T-helper 2 cell treated with Interferon-gamma antibody and Interleukin-4, amounts not matched to agents 5 μg/mL and 100 μg/mL, for 36 hours (primary cell): ENCODE measurements around the gene RGS6.
"Not testable (repeated sequence)": the region's sequence is repeated elsewhere in the genome, so short reads cannot be mapped to it uniquely, and the experiment has no call there.

ENCODE experiments used
- DNase-seq: peaks from one replicate; pipeline ENCODE4 v3.0.0; 2021; ENCODE audit warnings: low spot score
- H3K27ac Mint-ChIP-seq: one replicate; pipeline ENCODE4 v1.8.0; 2021; ENCODE audit warnings: mild to moderate bottlenecking, mixed read lengths
- H3K27me3 Mint-ChIP-seq: one replicate; pipeline ENCODE4 v1.8.0; 2021; ENCODE audit warnings: low read depth, mixed read lengths
- H3K36me3 Mint-ChIP-seq: one replicate; pipeline ENCODE4 v1.8.0; 2021; ENCODE audit warnings: low read depth, mixed read lengths
- H3K4me1 Mint-ChIP-seq: one replicate; pipeline ENCODE4 v1.8.0; 2021; ENCODE audit warnings: low read depth, mixed read lengths
- H3K4me3 Mint-ChIP-seq: one replicate; pipeline ENCODE4 v1.8.0; 2022; ENCODE audit warnings: mild to moderate bottlenecking, moderate library complexity, mixed read lengths
- H3K9me3 Mint-ChIP-seq: one replicate; pipeline ENCODE4 v1.8.0; 2021; ENCODE audit warnings: mixed read lengths

The RGS6 gene

GRCh38 chr14:71932229-71932981, at the start of gene RGS6:
Gene RGS6, plus strand, starts transcription at chr14:71932429.
- H3K9me3 Mint-ChIP-seq = no peaks in the 10 kb centered on the region
- H3K27me3 Mint-ChIP-seq = peaks cover 51% of the 10 kb centered on the region
- no peak within 1 kb of the TSS for H3K27ac Mint-ChIP-seq
- H3K4me3 Mint-ChIP-seq = peak within 1 kb of the TSS; percentile 57
- peaks cover 3% of the 10 kb centered on the region for H3K4me1 Mint-ChIP-seq
- DNase-seq = peak; percentile 33
- no peaks in the 10 kb centered on the region for H3K36me3 Mint-ChIP-seq

GRCh38 chr14:71883094-71883493, 49.1 kb upstream of the RGS6 start:
- no peak overlapping the region for H3K27ac Mint-ChIP-seq
- no peaks in the 10 kb centered on the region for H3K4me1 Mint-ChIP-seq
- no peaks in the 10 kb centered on the region for H3K27me3 Mint-ChIP-seq
- DNase-seq = no peak
- H3K9me3 Mint-ChIP-seq = peaks cover 5% of the 10 kb centered on the region
- H3K36me3 Mint-ChIP-seq = no peaks in the 10 kb centered on the region
- H3K4me3 Mint-ChIP-seq = no peak overlapping the region

GRCh38 chr14:71885301-71885700, 46.9 kb upstream of the RGS6 start:
- Mint-ChIP-seq H3K4me3 (no peak overlapping the region), H3K27me3 (no peaks in the 10 kb centered on the region), H3K27ac (no peak overlapping the region), H3K9me3 (peaks cover 5% of the 10 kb centered on the region), H3K36me3 (no peaks in the 10 kb centered on the region), H3K4me1 (no peaks in the 10 kb centered on the region)
- no peak for DNase-seq

GRCh38 chr14:71887802-71888201, 44.4 kb upstream of the RGS6 start:
- H3K27me3 Mint-ChIP-seq, H3K4me1 Mint-ChIP-seq, H3K27ac Mint-ChIP-seq, H3K9me3 Mint-ChIP-seq, H3K36me3 Mint-ChIP-seq, DNase-seq, H3K4me3 Mint-ChIP-seq: not testable (repeated sequence)

- Mint-ChIP-seq H3K27ac (no peak overlapping the region), H3K9me3 (peaks cover 5% of the 10 kb centered on the region), H3K4me3 (no peak overlapping the region), H3K27me3 (peaks cover 2% of the 10 kb centered on the region), H3K36me3 (no peaks in the 10 kb centered on the region), H3K4me1 (no peaks in the 10 kb centered on the region)
- DNase-seq = no peak
Measured at GRCh38 chr14:71890541-71890940, 41.7 kb upstream of the RGS6 start.

GRCh38 chr14:71891185-71891584, 41.0 kb upstream of the RGS6 start:
- H3K4me1 Mint-ChIP-seq = no peaks in the 10 kb centered on the region
- H3K36me3 Mint-ChIP-seq = no peaks in the 10 kb centered on the region
- H3K4me3 Mint-ChIP-seq = no peak overlapping the region
- peaks cover 2% of the 10 kb centered on the region for H3K27me3 Mint-ChIP-seq
- H3K9me3 Mint-ChIP-seq = peaks cover 5% of the 10 kb centered on the region
- DNase-seq = no peak
- H3K27ac Mint-ChIP-seq = no peak overlapping the region

GRCh38 chr14:71891970-71892369, 40.3 kb upstream of the RGS6 start:
- no peak for DNase-seq
- Mint-ChIP-seq H3K4me1 (no peaks in the 10 kb centered on the region), H3K9me3 (peaks cover 5% of the 10 kb centered on the region), H3K27me3 (peaks cover 2% of the 10 kb centered on the region), H3K27ac (no peak overlapping the region), H3K36me3 (no peaks in the 10 kb centered on the region), H3K4me3 (no peak overlapping the region)

- Mint-ChIP-seq H3K27me3 (peaks cover 27% of the 10 kb centered on the region), H3K9me3 (peaks cover 6% of the 10 kb centered on the region), H3K36me3 (no peaks in the 10 kb centered on the region), H3K4me1 (no peaks in the 10 kb centered on the region), H3K4me3 (no peak overlapping the region), H3K27ac (no peak overlapping the region)
- DNase-seq = no peak
Measured at GRCh38 chr14:71905031-71905430, 27.2 kb upstream of the RGS6 start.

- Mint-ChIP-seq H3K36me3 (no peaks in the 10 kb centered on the region), H3K9me3 (no peaks in the 10 kb centered on the region), H3K4me3 (no peak overlapping the region), H3K27me3 (peaks cover 30% of the 10 kb centered on the region), H3K4me1 (no peaks in the 10 kb centered on the region), H3K27ac (no peak overlapping the region)
- DNase-seq = no peak
Measured at GRCh38 chr14:71905860-71906259, 26.4 kb upstream of the RGS6 start.

- no peak overlapping the region for H3K27ac Mint-ChIP-seq
- H3K27me3 Mint-ChIP-seq = peaks cover 26% of the 10 kb centered on the region
- no peaks in the 10 kb centered on the region for H3K36me3 Mint-ChIP-seq
- H3K4me3 Mint-ChIP-seq = no peak overlapping the region
- DNase-seq = no peak
- H3K9me3 Mint-ChIP-seq = no peaks in the 10 kb centered on the region
- H3K4me1 Mint-ChIP-seq = no peaks in the 10 kb centered on the region
Measured at GRCh38 chr14:71907793-71908515, 24.3 kb upstream of the RGS6 start.

- Mint-ChIP-seq H3K27me3 (peaks cover 15% of the 10 kb centered on the region), H3K4me3 (no peak overlapping the region), H3K36me3 (no peaks in the 10 kb centered on the region), H3K4me1 (no peaks in the 10 kb centered on the region), H3K27ac (no peak overlapping the region), H3K9me3 (no peaks in the 10 kb centered on the region)
- DNase-seq = no peak
Measured at GRCh38 chr14:71911669-71912068, 20.6 kb upstream of the RGS6 start.

GRCh38 chr14:71913342-71913741, 18.9 kb upstream of the RGS6 start:
- DNase-seq = no peak
- no peaks in the 10 kb centered on the region for H3K9me3 Mint-ChIP-seq
- H3K4me3 Mint-ChIP-seq = no peak overlapping the region
- H3K4me1 Mint-ChIP-seq = no peaks in the 10 kb centered on the region
- H3K36me3 Mint-ChIP-seq = no peaks in the 10 kb centered on the region
- H3K27ac Mint-ChIP-seq = no peak overlapping the region
- peaks cover 9% of the 10 kb centered on the region for H3K27me3 Mint-ChIP-seq

- Mint-ChIP-seq H3K9me3 (no peaks in the 10 kb centered on the region), H3K27me3 (peaks cover 11% of the 10 kb centered on the region), H3K4me3 (no peak overlapping the region), H3K36me3 (no peaks in the 10 kb centered on the region), H3K27ac (no peak overlapping the region), H3K4me1 (no peaks in the 10 kb centered on the region)
- DNase-seq = no peak
Measured at GRCh38 chr14:71918955-71919354, 13.3 kb upstream of the RGS6 start.

GRCh38 chr14:71923513-71923912, 8.7 kb upstream of the RGS6 start:
- DNase-seq = no peak
- Mint-ChIP-seq H3K9me3 (no peaks in the 10 kb centered on the region), H3K27ac (no peak overlapping the region), H3K36me3 (no peaks in the 10 kb centered on the region), H3K4me1 (no peaks in the 10 kb centered on the region), H3K4me3 (no peak overlapping the region), H3K27me3 (peaks cover 14% of the 10 kb centered on the region)
